ENCODE measurements around the gene AWAT2.

AWAT2 gene, protein sequence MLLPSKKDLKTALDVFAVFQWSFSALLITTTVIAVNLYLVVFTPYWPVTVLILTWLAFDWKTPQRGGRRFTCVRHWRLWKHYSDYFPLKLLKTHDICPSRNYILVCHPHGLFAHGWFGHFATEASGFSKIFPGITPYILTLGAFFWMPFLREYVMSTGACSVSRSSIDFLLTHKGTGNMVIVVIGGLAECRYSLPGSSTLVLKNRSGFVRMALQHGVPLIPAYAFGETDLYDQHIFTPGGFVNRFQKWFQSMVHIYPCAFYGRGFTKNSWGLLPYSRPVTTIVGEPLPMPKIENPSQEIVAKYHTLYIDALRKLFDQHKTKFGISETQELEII

DNA sequence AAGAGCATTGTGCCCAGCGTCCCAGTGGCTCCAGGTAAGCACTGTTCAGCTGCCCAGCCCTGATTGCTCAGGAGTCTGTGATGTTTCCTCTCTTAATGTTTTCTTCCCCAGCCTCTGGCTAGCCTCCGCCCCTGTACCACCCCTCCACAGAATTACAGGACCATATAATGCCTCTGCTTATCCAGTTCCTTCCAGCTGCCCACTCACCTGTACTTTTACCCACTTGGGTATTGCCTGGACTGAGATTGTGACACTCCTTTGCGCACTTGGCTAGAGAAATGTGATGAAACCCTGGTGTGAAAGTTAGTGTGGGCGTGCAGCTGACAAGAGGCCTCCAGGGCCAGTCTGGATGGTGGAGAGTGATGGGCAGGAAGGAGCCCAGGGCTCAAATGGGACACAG, at the start of gene AWAT2:
TSS of gene AWAT2 (minus strand) at position 14 of the 400 bp plus-strand sequence. CDS start at position 8, 6 bp downstream.
- Mint-ChIP-seq H3K27me3 (no peaks in the 10 kb centered on the region), H3K4me1 (no peaks in the 10 kb centered on the region), H3K36me3 (no peaks in the 10 kb centered on the region), H3K27ac (no peak within 1 kb of the TSS), H3K9me3 (no peaks in the 10 kb centered on the region), H3K4me3 (no peak within 1 kb of the TSS)

DNA sequence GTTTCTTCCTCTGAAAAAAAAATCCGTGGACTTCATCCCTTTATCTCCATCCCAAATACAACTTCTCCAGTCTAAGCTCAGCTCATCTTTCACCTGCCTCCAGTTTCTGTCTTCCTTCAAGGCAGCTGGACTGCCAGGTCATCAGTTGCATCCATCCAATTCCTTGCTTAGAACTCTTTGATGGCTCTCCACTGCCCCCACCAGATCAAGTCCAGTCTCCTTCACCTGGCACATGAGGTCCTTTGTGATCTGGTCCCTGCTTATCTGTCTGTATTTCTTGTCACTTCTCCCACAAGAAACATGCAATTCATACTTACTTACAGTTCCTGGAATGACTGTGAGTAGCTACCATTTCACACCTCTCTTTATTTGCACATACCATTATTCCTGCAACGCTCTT, 46.3 kb upstream of the AWAT2 start:
- no peaks in the 10 kb centered on the region for H3K9me3 Mint-ChIP-seq
- no peaks in the 10 kb centered on the region for H3K4me1 Mint-ChIP-seq
- no peak overlapping the region for H3K27ac Mint-ChIP-seq
- no peak overlapping the region for H3K4me3 Mint-ChIP-seq
- H3K36me3 Mint-ChIP-seq, result no peaks in the 10 kb centered on the region
- peaks cover 6% of the 10 kb centered on the region for H3K27me3 Mint-ChIP-seq

DNA sequence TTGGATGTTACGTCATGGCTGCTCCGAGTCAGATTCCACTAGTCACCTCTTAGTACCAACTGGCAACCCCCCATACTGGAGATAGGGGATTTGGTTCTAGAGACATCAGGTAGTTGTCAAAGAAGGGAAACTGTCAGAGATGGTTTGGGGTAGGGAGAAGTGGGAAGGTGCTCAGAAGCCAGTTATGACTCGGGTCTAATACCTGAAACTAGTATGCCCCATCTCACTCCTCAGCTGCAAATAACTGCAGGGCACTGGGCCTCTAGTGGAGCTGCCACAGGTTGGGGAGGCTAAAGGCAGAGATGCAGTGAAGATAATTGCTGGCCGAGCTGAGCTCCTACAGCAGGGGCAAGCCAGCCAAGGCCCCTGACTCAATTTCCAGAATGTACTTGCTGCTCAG, 42.5 kb upstream of the AWAT2 start:
- Mint-ChIP-seq H3K36me3 (no peaks in the 10 kb centered on the region), H3K9me3 (no peaks in the 10 kb centered on the region), H3K4me1 (peaks cover 7% of the 10 kb centered on the region), H3K27ac (no peak overlapping the region), H3K4me3 (no peak overlapping the region), H3K27me3 (no peaks in the 10 kb centered on the region)

DNA sequence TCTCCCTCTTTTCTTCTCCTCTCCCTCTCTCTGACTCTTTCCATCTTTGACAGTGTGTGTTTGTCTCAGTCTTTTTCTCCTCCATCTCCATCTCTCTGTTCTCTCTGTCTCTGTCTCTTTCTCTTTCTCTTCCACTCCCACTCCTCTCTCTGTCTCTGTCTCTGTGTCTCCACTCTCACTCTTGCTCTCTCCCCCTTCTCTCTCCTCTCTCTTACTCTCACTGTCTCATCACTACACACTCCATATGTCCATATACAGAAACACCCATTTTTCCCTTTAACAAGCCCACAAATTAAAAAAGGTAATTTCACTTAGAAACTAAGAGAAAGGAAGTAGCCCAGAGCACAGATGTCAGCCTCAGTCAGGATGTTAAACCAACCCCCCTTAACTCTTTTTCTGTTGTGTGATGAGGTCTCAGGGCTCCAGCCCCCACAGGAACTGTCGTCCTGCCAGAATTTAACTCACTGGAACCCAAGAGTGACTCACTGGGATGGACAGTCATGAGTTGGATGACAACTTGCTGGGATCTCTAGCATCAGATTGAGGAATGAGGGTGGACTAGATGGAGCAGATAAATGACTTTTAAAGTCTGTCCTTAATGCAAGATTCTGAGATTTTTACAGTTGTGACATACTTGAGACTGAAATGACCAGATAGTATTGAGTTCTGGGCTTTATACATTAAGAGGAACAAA, 40.0 kb upstream of the AWAT2 start:
- H3K4me1 Mint-ChIP-seq, result peaks cover 7% of the 10 kb centered on the region
- no peaks in the 10 kb centered on the region for H3K9me3 Mint-ChIP-seq
- H3K36me3 Mint-ChIP-seq, result no peaks in the 10 kb centered on the region
- H3K27me3 Mint-ChIP-seq, result no peaks in the 10 kb centered on the region
- H3K4me3 Mint-ChIP-seq, result no peak overlapping the region
- no peak overlapping the region for H3K27ac Mint-ChIP-seq

DNA sequence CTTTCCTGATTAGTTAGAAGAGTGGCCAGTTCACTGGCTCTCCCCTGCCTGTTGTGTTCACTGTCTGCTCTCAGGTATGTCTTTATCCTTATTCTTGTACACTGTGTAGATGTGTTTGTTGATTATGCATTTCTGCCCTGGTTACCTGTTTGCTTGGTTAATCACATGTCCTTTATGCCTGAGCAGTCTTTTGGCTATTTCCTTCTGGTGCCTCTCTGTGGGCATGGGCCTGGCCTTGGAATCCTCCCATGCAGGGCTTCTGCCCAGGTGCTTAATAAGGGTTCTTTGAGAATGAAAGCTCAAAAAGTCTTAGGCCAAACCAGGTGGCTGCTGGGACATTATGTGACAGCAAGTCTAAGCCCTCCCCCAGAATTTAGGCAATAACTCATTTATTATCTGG, 39.0 kb upstream of the AWAT2 start:
- H3K27ac Mint-ChIP-seq, result no peak overlapping the region
- H3K4me3 Mint-ChIP-seq, result no peak overlapping the region
- no peaks in the 10 kb centered on the region for H3K27me3 Mint-ChIP-seq
- no peaks in the 10 kb centered on the region for H3K9me3 Mint-ChIP-seq
- H3K4me1 Mint-ChIP-seq, result peaks cover 7% of the 10 kb centered on the region
- no peaks in the 10 kb centered on the region for H3K36me3 Mint-ChIP-seq

DNA sequence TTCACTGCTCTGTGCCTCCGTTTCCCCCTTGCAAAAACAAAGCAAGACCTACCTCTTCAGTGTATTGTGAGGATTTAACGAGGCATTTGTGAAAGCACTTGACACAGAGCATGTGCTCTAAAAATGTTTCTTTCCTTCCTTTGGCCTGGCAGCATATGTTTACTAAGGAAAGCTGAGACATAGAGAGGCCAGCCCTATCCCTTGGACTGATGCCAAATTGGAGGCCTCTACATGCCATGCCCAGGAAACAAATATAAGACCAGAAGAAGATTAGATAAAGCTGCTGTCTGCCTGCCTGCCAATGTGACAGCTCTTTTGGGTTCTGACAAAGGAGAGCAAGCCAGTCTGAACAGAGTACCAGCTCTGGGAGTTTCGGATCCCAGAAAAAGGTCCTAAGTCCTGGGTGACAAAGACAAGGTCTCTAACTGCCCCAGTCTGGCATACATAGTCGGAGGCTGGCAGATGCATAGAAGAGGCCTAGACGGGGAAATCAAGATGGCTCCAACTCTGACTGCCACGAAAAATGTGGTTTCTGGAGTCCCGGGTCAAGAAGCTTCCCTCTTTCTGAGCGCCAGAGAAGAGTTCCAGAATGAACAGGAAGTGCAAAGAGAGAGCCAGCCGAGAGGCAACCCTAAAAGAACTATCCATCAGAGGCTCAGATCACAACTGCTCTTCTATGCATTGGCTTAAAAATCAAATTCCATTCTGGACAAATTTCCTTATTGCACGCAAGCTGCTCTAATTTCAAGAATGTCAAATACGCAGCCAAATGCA, 38.3 kb upstream of the AWAT2 start:
- Mint-ChIP-seq H3K4me1 (peaks cover 7% of the 10 kb centered on the region), H3K9me3 (no peaks in the 10 kb centered on the region), H3K36me3 (no peaks in the 10 kb centered on the region), H3K27ac (no peak overlapping the region), H3K27me3 (no peaks in the 10 kb centered on the region), H3K4me3 (no peak overlapping the region)

DNA sequence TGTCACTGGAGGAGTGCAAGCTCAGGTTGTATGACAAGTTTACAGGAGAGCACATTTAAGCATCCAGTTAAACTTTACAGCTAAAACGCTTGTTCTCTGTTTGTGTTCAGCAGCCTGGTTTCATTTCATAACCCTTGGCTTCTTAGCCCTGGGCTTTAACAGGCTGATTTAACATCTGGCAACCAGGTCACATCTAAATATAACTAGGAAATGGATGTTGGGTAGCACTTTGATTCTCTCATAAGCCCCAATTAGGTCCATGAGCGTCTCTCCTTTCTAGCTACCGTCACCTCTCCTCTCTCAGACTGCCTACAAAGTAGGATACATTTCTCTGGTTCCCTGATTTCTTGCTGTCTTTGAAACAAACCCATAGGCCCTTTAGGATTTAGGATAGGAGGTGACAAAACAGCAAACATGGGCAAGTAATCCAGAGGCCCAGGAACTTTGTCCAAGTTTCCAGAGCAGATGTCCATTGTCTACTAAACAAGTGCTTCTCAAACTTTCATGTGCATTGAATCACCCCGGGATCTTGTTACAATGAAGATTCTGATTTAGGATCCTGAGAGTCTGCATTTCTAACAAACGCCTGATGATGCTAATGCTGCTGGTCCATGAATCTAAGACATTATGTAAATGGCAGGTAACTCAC, 35.0 kb upstream of the AWAT2 start:
- Mint-ChIP-seq H3K9me3 (no peaks in the 10 kb centered on the region), H3K27me3 (no peaks in the 10 kb centered on the region), H3K4me3 (no peak overlapping the region), H3K36me3 (no peaks in the 10 kb centered on the region), H3K27ac (no peak overlapping the region), H3K4me1 (peaks cover 4% of the 10 kb centered on the region)

DNA sequence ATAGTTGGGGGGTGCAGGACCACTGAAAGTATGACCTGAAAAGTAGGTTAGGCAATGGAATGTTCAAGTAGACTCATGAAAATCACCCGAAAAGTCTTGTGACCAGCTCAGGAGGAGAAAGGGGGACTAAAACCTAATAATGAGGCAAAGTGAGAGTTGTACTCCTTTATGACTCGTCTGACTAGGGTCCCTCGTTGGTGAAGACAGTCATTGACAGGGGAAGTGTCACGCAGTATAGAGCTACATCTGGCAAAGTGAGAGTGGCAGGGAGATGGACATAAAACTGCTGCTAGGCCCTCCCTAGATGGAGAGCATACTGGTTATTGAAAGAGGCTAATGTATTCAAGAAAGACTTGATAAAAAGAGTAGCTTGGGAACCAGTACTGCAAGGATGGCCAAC, 33.0 kb upstream of the AWAT2 start:
- H3K4me1 Mint-ChIP-seq, result no peaks in the 10 kb centered on the region
- H3K9me3 Mint-ChIP-seq, result no peaks in the 10 kb centered on the region
- H3K4me3 Mint-ChIP-seq, result no peak overlapping the region
- no peaks in the 10 kb centered on the region for H3K36me3 Mint-ChIP-seq
- H3K27ac Mint-ChIP-seq, result no peak overlapping the region
- no peaks in the 10 kb centered on the region for H3K27me3 Mint-ChIP-seq

DNA sequence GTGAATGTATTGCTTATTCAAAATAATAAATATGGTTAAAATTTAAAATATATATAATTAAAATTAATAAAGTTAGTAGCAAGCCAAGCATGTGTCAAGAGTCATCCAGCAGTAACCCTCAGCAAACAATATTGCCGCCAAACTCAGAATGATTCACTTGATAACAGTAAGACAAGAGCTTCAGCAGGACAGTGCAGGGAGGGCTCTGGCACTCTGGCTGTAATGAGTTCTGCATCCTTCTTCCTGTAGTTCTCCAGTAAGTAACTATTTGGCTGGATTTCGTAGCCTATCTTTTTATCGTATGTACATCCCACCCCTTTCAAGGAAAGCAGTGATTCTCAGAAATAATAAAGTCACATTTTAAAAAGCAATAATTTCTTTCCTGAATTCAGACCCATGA, 30.1 kb upstream of the AWAT2 start:
- H3K27me3 Mint-ChIP-seq, result no peaks in the 10 kb centered on the region
- H3K4me3 Mint-ChIP-seq, result no peak overlapping the region
- no peaks in the 10 kb centered on the region for H3K36me3 Mint-ChIP-seq
- H3K27ac Mint-ChIP-seq, result no peak overlapping the region
- H3K9me3 Mint-ChIP-seq, result no peaks in the 10 kb centered on the region
- H3K4me1 Mint-ChIP-seq, result no peaks in the 10 kb centered on the region

DNA sequence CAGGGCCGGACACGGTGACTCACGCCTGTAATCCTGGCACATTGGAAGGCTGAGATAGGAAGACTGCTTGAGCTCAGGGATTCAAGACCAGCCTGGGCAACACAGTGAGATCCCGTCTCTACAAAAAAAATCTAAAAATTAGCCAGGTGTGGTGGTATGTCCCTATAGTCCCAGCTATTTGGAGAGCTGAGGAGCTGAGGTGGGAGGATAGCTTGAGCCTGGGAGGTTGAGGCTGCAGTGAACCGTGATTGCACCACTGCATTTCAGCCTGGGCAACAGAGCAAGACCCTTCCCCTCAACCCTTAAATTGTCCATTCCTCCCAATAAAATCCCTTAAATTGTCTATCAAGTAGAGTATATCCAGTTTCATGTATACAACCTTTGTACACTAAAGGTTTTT, 29.6 kb upstream of the AWAT2 start:
- Mint-ChIP-seq H3K27me3 (no peaks in the 10 kb centered on the region), H3K27ac (no peak overlapping the region), H3K36me3 (no peaks in the 10 kb centered on the region), H3K4me3 (no peak overlapping the region), H3K4me1 (no peaks in the 10 kb centered on the region), H3K9me3 (no peaks in the 10 kb centered on the region)

DNA sequence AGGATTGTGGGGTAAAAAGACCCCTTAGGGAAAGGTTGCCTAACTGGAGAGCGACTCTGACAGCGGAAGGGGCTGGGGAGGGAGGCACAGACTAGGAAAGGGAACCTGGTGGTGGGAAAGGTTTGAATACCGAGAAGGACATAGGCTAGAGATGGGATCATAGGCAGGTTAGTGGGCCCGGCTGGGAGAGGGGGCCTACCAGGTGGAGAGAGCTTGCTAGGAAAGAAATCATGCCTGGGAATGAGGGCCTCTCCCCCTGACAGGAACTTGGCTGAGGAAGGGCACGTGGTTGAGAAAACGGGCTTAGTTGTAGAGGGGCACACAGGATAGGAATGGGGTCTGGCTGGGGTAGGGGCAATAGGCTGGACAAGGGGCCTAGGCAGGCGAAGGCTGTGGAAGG, 16.9 kb upstream of the AWAT2 start:
- Mint-ChIP-seq H3K4me3 (no peak overlapping the region), H3K4me1 (no peaks in the 10 kb centered on the region), H3K27me3 (no peaks in the 10 kb centered on the region), H3K27ac (no peak overlapping the region), H3K9me3 (no peaks in the 10 kb centered on the region), H3K36me3 (no peaks in the 10 kb centered on the region)

DNA sequence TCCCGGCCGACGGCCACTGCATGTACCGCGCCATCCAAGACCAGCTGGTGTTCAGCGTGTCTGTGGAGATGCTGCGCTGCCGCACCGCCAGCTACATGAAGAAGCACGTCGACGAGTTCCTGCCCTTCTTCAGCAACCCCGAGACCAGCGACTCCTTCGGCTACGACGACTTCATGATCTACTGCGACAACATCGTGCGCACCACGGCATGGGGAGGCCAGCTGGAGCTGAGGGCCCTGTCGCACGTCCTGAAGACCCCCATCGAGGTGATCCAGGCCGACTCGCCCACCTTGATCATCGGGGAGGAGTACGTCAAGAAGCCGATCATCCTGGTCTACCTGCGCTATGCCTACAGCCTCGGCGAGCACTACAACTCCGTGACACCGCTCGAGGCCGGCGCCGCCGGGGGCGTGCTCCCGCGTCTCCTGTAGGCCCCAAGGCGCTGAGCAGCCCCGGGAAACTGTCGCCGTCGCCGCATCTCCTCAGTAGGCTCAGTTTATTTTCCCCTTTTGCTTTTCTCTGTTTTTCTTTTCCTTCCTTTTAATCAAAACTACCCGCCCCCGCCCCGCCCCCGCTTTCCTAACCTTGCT, 13.3 kb upstream of the AWAT2 start:
- Mint-ChIP-seq H3K4me3 (no peak overlapping the region), H3K27me3 (no peaks in the 10 kb centered on the region), H3K36me3 (no peaks in the 10 kb centered on the region), H3K4me1 (no peaks in the 10 kb centered on the region), H3K9me3 (no peaks in the 10 kb centered on the region), H3K27ac (no peak overlapping the region)

DNA sequence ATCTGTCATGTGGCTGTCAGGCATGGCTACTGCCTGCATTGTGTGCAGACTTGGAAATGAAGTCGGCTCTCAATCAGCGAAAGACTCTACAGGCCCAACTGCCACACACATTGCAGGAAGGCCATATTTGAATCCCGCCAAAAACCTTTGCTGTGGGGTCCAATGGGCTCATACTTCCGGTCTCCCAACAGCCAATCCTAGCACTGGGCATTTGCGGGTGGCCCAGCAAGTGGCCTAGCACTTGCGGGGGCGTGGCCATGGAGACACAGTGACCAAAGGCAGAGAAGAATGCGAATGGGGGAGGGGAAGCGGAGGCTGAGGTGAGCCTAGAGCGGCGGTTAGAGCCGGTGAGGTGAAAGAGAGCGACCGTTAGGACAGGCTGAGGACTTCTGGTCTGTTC, 12.3 kb upstream of the AWAT2 start, which contains the start of gene OTUD6A:
TSS of gene OTUD6A (plus strand) at position 382 of the 400 bp plus-strand sequence. CDS start 68 bp downstream, outside the sequence.
- Mint-ChIP-seq H3K9me3 (no peaks in the 10 kb centered on the region), H3K36me3 (no peaks in the 10 kb centered on the region), H3K4me3 (no peak within 1 kb of the TSS), H3K27me3 (no peaks in the 10 kb centered on the region), H3K27ac (no peak within 1 kb of the TSS), H3K4me1 (no peaks in the 10 kb centered on the region)

DNA sequence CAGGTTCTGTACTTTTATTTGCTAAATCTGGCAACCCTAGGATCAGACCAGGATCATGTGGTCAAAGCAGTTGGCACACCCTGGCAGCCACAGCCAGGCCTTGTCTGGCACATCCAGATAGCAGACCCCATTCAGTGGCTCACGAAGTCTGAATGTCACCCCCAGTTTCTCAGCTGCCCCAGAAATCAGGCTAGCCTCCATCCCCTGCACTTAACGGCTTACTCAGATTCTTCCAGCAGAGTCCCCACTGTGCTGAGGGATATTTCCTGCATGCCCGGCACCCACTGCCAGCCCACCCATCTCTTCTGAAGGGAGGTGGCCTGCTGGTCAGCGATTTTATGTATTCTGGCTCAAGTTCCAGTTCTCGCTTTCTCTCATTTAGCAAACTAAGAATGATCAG, 4.7 kb upstream of the AWAT2 start:
- H3K36me3 Mint-ChIP-seq, result no peaks in the 10 kb centered on the region
- no peaks in the 10 kb centered on the region for H3K4me1 Mint-ChIP-seq
- no peak overlapping the region for H3K4me3 Mint-ChIP-seq
- H3K27ac Mint-ChIP-seq, result no peak overlapping the region
- H3K27me3 Mint-ChIP-seq, result no peaks in the 10 kb centered on the region
- no peaks in the 10 kb centered on the region for H3K9me3 Mint-ChIP-seq

DNA sequence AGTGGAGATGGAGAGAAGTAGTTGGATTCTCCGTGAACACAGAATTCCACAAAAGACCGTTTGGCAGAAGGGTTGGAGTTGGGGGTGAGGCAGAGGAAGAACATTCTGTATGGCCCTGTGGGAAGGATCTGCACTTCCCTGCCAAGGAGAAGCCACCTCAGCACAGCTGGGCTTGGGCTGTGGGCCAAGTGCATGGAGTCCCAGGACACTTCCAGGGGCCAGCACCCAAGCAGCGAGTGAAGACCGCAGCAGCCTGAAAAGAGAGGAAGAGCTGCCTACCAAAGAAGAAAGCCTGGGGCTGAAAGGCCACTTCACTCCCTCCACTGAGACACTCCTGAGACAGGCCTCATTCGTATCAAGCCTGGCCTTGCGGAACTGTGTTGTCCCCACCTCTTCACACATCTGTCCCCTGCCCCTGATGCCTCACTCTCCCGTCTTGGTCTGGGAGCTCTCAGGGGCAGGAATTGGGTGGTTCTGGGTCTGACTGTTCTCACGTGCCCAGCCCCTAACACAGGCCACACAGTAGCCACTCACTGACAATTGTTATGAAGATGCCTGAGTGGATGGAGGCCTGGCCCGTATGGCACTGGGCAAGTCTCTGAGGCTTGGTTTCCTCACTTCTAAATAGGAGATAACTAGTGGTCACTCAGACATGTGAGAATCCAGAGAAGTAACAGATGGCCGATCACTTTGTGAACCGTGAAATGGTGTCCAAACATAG, 3.3 kb upstream of the AWAT2 start:
- Mint-ChIP-seq H3K36me3 (no peaks in the 10 kb centered on the region), H3K9me3 (no peaks in the 10 kb centered on the region), H3K4me3 (no peak overlapping the region), H3K27me3 (no peaks in the 10 kb centered on the region), H3K4me1 (no peaks in the 10 kb centered on the region), H3K27ac (no peak overlapping the region)
